Endodermal cell (in vitro differentiated cells): ENCODE results near the gene TGFBR3. TPM values are rescaled to one million over a fixed set of nuclear protein-coding genes. Genes with fewer than 3 reads are reported as not detected.
A peak's percentile ranks its signal among the peaks of the same experiment; 100 is the strongest.

Experiments
- DNase-seq: peaks from one replicate; pipeline ENCODE4 v3.0.0-alpha.2; 2017
- H3K27ac ChIP-seq: 2 replicates; pipeline ENCODE4 v1.5.1; 2013; ENCODE audit warnings: mild to moderate bottlenecking, low read depth, low read length, moderate library complexity
- H3K27me3 ChIP-seq: 2 replicates; pipeline ENCODE4 v1.6.1; 2013; ENCODE audit warnings: mild to moderate bottlenecking, low read length, moderate library complexity; ENCODE audit not compliant: insufficient read depth, control insufficient read depth, poor library complexity, severe bottlenecking
- H3K36me3 ChIP-seq: 2 replicates; pipeline ENCODE4 v1.7.0; 2013; ENCODE audit warnings: mild to moderate bottlenecking, low read length, moderate library complexity; ENCODE audit not compliant: control insufficient read depth, insufficient read depth
- H3K4me1 ChIP-seq: one replicate; pipeline ENCODE4 v1.7.0; 2013; ENCODE audit warnings: low read length; ENCODE audit not compliant: control insufficient read depth, insufficient read depth
- H3K4me3 ChIP-seq: 2 replicates; pipeline ENCODE4 v1.5.1; 2013; ENCODE audit warnings: mild to moderate bottlenecking, low read length, moderate library complexity
- H3K9ac ChIP-seq: 2 replicates; pipeline ENCODE4 v1.6.1; 2013; ENCODE audit warnings: mild to moderate bottlenecking, low read length, moderate library complexity; ENCODE audit not compliant: poor library complexity, severe bottlenecking; ENCODE audit errors: extremely low read depth
- H3K9me3 ChIP-seq: 2 replicates; pipeline ENCODE4 v1.6.1; 2013; ENCODE audit warnings: mild to moderate bottlenecking, low read length, moderate library complexity; ENCODE audit not compliant: control insufficient read depth
- H3K27ac Mint-ChIP-seq: 2 replicates; pipeline ENCODE4 v1.8.0; 2020; ENCODE audit warnings: mixed read lengths
- H3K27me3 Mint-ChIP-seq: 2 replicates; pipeline ENCODE4 v1.8.0; 2021; ENCODE audit warnings: mild to moderate bottlenecking, mixed read lengths; ENCODE audit not compliant: insufficient read depth
- H3K36me3 Mint-ChIP-seq: 2 replicates; pipeline ENCODE4 v1.8.0; 2020; ENCODE audit warnings: low read depth, mixed read lengths
- H3K4me1 Mint-ChIP-seq: 2 replicates; pipeline ENCODE4 v1.8.0; 2020; ENCODE audit warnings: mixed read lengths
- H3K4me3 Mint-ChIP-seq: 2 replicates; pipeline ENCODE4 v1.8.0; 2020; ENCODE audit warnings: mild to moderate bottlenecking, moderate library complexity, mixed read lengths
- H3K9me3 Mint-ChIP-seq: 2 replicates; pipeline ENCODE4 v1.8.0; 2020; ENCODE audit warnings: mild to moderate bottlenecking, mixed read lengths
- CTCF ChIP-seq: fragments of 200-600 bp; sonication (generic); conservative IDR thresholded peaks from 2 replicates; pipeline ENCODE4 v1.5.0; 2021; ENCODE audit warnings: antibody characterized with exemption, mild to moderate bottlenecking
- WGBS, 2 experiments: methylation state at CpG; one replicate each; pipeline versions ENCODE4 v1.1.5 to v1.1.7; 2013; ENCODE audit warnings: missing lambda C conversion rate in 2 of 2, mixed read lengths in 1 of 2; ENCODE audit not compliant: insufficient coverage in 1 of 2, insufficient read length in 1 of 2; 5-methylcytosine and 5-hydroxymethylcytosine counted together
- total RNA-seq, 2 donors: library from RNA; stranded (reverse); fragmentation: NEBNext Ultra II Directional in 1 of 2; extraction: Animal tissue kit (Norgen Biotek cat#: 25700) in 1 of 2; gene quantifications; 2 replicates in 1 of 2; 3 replicates in 1 of 2; pipeline ENCODE4 v1.2.1, GENCODE V29; 2021

The TGFBR3 gene
- total RNA-seq, 2 donors from 2014 or later: 8.1 to 8.5 TPM

- Histone ChIP-seq H3K27ac (no peak overlapping the region), H3K9ac (no peak overlapping the region), H3K9me3 (no peaks in the 10 kb centered on the region), H3K27me3 (no peaks in the 10 kb centered on the region), H3K4me3 (no peak overlapping the region), H3K4me1 (peaks cover 10% of the 10 kb centered on the region), H3K36me3 (no peaks in the 10 kb centered on the region)
- no peaks in the 10 kb centered on the region for H3K9me3 Mint-ChIP-seq
- DNase-seq: no peak
- 91 to 100% methylated on average over 1 to 5 of the region's 5 CpGs for WGBS, 2 experiments
- peaks cover 9% of the 10 kb centered on the region for H3K36me3 Mint-ChIP-seq
- H3K27ac Mint-ChIP-seq: no peak overlapping the region
- H3K27me3 Mint-ChIP-seq: no peaks in the 10 kb centered on the region
- no peak overlapping the region for H3K4me3 Mint-ChIP-seq
- H3K4me1 Mint-ChIP-seq: peaks cover 34% of the 10 kb centered on the region
- TF ChIP-seq CTCF: no peak
Measured at GRCh38 chr1:91793189-91793588, 92.8 kb downstream of the TGFBR3 start.

- WGBS, 2 experiments: 75 to 89% methylated on average over 5 to 8 of the region's 8 CpGs
- Mint-ChIP-seq H3K4me1 (peaks cover 31% of the 10 kb centered on the region), H3K27me3 (no peaks in the 10 kb centered on the region), H3K27ac (no peak overlapping the region), H3K4me3 (no peak overlapping the region), H3K36me3 (peaks cover 9% of the 10 kb centered on the region), H3K9me3 (no peaks in the 10 kb centered on the region)
- Histone ChIP-seq H3K9ac (no peak overlapping the region), H3K27ac (no peak overlapping the region), H3K4me1 (peaks cover 8% of the 10 kb centered on the region), H3K4me3 (no peak overlapping the region), H3K36me3 (no peaks in the 10 kb centered on the region), H3K9me3 (no peaks in the 10 kb centered on the region), H3K27me3 (no peaks in the 10 kb centered on the region)
- TF ChIP-seq CTCF: peak; percentile 58
- DNase-seq: peak; percentile 69
Measured at GRCh38 chr1:91792489-91793071, 93.4 kb downstream of the TGFBR3 start.

- H3K27ac Mint-ChIP-seq: peak overlapping the region; percentile 16
- no peak overlapping the region for H3K4me3 Mint-ChIP-seq
- H3K27me3 ChIP-seq: no peaks in the 10 kb centered on the region
- 84 to 88% methylated on average over 2 to 8 of the region's 8 CpGs for WGBS, 2 experiments
- no peak for DNase-seq
- H3K27me3 Mint-ChIP-seq: no peaks in the 10 kb centered on the region
- H3K36me3 Mint-ChIP-seq: peaks cover 9% of the 10 kb centered on the region
- peak overlapping the region; percentile 42 for H3K4me3 ChIP-seq
- no peak overlapping the region for H3K27ac ChIP-seq
- H3K9me3 ChIP-seq: no peaks in the 10 kb centered on the region
- no peak overlapping the region for H3K9ac ChIP-seq
- no peaks in the 10 kb centered on the region for H3K36me3 ChIP-seq
- H3K4me1 Mint-ChIP-seq: peaks cover 31% of the 10 kb centered on the region
- H3K9me3 Mint-ChIP-seq: no peaks in the 10 kb centered on the region
- no peak for TF ChIP-seq CTCF
- peaks cover 8% of the 10 kb centered on the region for H3K4me1 ChIP-seq
Measured at GRCh38 chr1:91791691-91792488, 94.1 kb downstream of the TGFBR3 start.
